Left ventricle myocardium inferior (tissue), 1 donor: ENCODE measurements around the gene TLR8. TPM values are rescaled to one million over a fixed set of nuclear protein-coding genes. Genes with fewer than 3 reads are reported as not detected.

ENCODE experiments used
- DNase-seq: peaks from one replicate; pipeline ENCODE4 v3.0.0-alpha.2; 2020
- H3K27ac ChIP-seq: fragments of 200-600 bp; replicated peaks from 2 replicates; pipeline ENCODE4 v1.8.0; 2021
- H3K27me3 ChIP-seq: fragments of 200-600 bp; 2 replicates; pipeline ENCODE4 v1.8.0; 2021; ENCODE audit warnings: low read depth
- H3K36me3 ChIP-seq: fragments of 200-600 bp; 2 replicates; pipeline ENCODE4 v1.8.0; 2021
- H3K4me1 ChIP-seq: fragments of 200-600 bp; 2 replicates; pipeline ENCODE4 v1.8.0; 2021
- H3K4me3 ChIP-seq: fragments of 200-600 bp; 2 replicates; pipeline ENCODE4 v1.8.0; 2021; ENCODE audit warnings: mild to moderate bottlenecking, moderate library complexity
- H3K9me3 ChIP-seq: fragments of 200-600 bp; replicated peaks from 2 replicates; pipeline ENCODE4 v1.8.0; 2021
- CTCF ChIP-seq: fragments of 200-600 bp; IDR thresholded peaks from 2 replicates; pipeline ENCODE4 v1.8.0; 2021; ENCODE audit warnings: antibody characterized with exemption, mild to moderate bottlenecking, borderline replicate concordance
- intact Hi-C: fragments of 100-400 bp; cut with micrococcal nuclease; formaldehyde crosslinking; loops from one replicate; pipeline ENCODE4 v1.11.0; 2022
- total RNA-seq: library from RNA; stranded (reverse); fragmentation: NEBNext Ultra II Directional; extraction: Animal tissue kit (Norgen Biotek cat#: 25700); gene quantifications from one replicate; pipeline ENCODE4 v1.2.1, GENCODE V29; 2021
- donor health status: DM: no; HTN: yes; CAD: no; lungs with severe emphysema.

TLR8 gene
- total RNA-seq, 1 donor from 2014 or later, result 0.85 TPM

GRCh38 chrX:12871257-12871656 is 35.2 kb upstream of the TLR8 start:
- no peak overlapping the region for H3K27ac ChIP-seq
- no peak overlapping the region for H3K4me3 ChIP-seq
- DNase-seq, result no peak
- no peaks in the 10 kb centered on the region for H3K27me3 ChIP-seq
- H3K36me3 ChIP-seq, result no peaks in the 10 kb centered on the region
- no peaks in the 10 kb centered on the region for H3K9me3 ChIP-seq
- TF ChIP-seq CTCF, result no peak
- no peaks in the 10 kb centered on the region for H3K4me1 ChIP-seq
- intact Hi-C loops, result no loop called here

GRCh38 chrX:12872741-12873140 is 33.7 kb upstream of the TLR8 start:
- H3K9me3 ChIP-seq, result no peaks in the 10 kb centered on the region
- no peaks in the 10 kb centered on the region for H3K27me3 ChIP-seq
- H3K27ac ChIP-seq, result no peak overlapping the region
- H3K4me1 ChIP-seq, result no peaks in the 10 kb centered on the region
- intact Hi-C loops, result no loop called here
- no peak overlapping the region for H3K4me3 ChIP-seq
- no peak for TF ChIP-seq CTCF
- no peaks in the 10 kb centered on the region for H3K36me3 ChIP-seq
- no peak for DNase-seq

GRCh38 chrX:12874581-12874980 is 31.8 kb upstream of the TLR8 start:
- no peaks in the 10 kb centered on the region for H3K27me3 ChIP-seq
- intact Hi-C loops, result no loop called here
- DNase-seq, result no peak
- no peaks in the 10 kb centered on the region for H3K36me3 ChIP-seq
- H3K4me1 ChIP-seq, result no peaks in the 10 kb centered on the region
- no peak overlapping the region for H3K4me3 ChIP-seq
- no peaks in the 10 kb centered on the region for H3K9me3 ChIP-seq
- H3K27ac ChIP-seq, result no peak overlapping the region
- TF ChIP-seq CTCF, result no peak

- H3K36me3 ChIP-seq, result no peaks in the 10 kb centered on the region
- H3K4me3 ChIP-seq, result no peak overlapping the region
- H3K27ac ChIP-seq, result no peak overlapping the region
- DNase-seq, result no peak
- H3K27me3 ChIP-seq, result no peaks in the 10 kb centered on the region
- intact Hi-C loops, result no loop called here
- no peak for TF ChIP-seq CTCF
- no peaks in the 10 kb centered on the region for H3K9me3 ChIP-seq
- no peaks in the 10 kb centered on the region for H3K4me1 ChIP-seq
Measured at GRCh38 chrX:12877386-12877785, 29.0 kb upstream of the TLR8 start.

GRCh38 chrX:12878536-12878935 is 27.9 kb upstream of the TLR8 start:
- no peaks in the 10 kb centered on the region for H3K4me1 ChIP-seq
- H3K4me3 ChIP-seq, result no peak overlapping the region
- no peak for TF ChIP-seq CTCF
- intact Hi-C loops, result no loop called here
- no peak overlapping the region for H3K27ac ChIP-seq
- no peak for DNase-seq
- H3K27me3 ChIP-seq, result no peaks in the 10 kb centered on the region
- no peaks in the 10 kb centered on the region for H3K36me3 ChIP-seq
- H3K9me3 ChIP-seq, result no peaks in the 10 kb centered on the region

- no peak for TF ChIP-seq CTCF
- DNase-seq, result no peak
- no peaks in the 10 kb centered on the region for H3K27me3 ChIP-seq
- no peak overlapping the region for H3K4me3 ChIP-seq
- intact Hi-C loops, result no loop called here
- H3K36me3 ChIP-seq, result no peaks in the 10 kb centered on the region
- H3K27ac ChIP-seq, result no peak overlapping the region
- no peaks in the 10 kb centered on the region for H3K4me1 ChIP-seq
- no peaks in the 10 kb centered on the region for H3K9me3 ChIP-seq
Measured at GRCh38 chrX:12881914-12882313, 24.5 kb upstream of the TLR8 start.
